ENCODE data around the gene GALT.

DNA sequence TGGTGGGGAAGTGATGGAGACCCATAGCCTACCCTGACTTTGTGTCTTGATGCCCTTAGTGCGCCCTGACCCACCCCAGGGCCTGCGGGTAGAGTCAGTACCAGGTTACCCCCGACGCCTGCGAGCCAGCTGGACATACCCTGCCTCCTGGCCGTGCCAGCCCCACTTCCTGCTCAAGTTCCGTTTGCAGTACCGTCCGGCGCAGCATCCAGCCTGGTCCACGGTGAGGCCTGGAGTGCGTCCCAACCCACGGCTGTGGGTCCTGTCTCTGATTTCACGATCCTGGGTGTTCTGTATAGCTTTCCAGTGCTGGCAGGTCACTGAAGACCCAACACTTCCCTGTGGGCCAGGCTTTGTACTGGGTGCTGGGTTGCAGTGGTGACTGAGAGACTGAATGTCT is 12.0 kb downstream of the GALT start:
- TF ChIP-seq, protein P1, sequence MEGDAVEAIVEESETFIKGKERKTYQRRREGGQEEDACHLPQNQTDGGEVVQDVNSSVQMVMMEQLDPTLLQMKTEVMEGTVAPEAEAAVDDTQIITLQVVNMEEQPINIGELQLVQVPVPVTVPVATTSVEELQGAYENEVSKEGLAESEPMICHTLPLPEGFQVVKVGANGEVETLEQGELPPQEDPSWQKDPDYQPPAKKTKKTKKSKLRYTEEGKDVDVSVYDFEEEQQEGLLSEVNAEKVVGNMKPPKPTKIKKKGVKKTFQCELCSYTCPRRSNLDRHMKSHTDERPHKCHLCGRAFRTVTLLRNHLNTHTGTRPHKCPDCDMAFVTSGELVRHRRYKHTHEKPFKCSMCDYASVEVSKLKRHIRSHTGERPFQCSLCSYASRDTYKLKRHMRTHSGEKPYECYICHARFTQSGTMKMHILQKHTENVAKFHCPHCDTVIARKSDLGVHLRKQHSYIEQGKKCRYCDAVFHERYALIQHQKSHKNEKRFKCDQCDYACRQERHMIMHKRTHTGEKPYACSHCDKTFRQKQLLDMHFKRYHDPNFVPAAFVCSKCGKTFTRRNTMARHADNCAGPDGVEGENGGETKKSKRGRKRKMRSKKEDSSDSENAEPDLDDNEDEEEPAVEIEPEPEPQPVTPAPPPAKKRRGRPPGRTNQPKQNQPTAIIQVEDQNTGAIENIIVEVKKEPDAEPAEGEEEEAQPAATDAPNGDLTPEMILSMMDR (IDR thresholded peaks at IDR 0.05): no peak
- TF ChIP-seq POLR2AphosphoS5 (IDR thresholded peaks at IDR 0.05) (no peak), POLR2A (IDR thresholded peaks at IDR 0.05) (no peak), EP300 (IDR thresholded peaks at IDR 0.05; ENCODE audit: low read depth) (no peak)
